Heart right ventricle (tissue), 16 donors: Measurements from ENCODE around the gene ADGRL3. TPM values are rescaled to one million over a fixed set of nuclear protein-coding genes. Genes with fewer than 3 reads are reported as not detected.

ENCODE experiments used
- ATAC-seq, 8 donors: fragments of 200-7000 bp; cut with Tn5 transposase; one replicate each; pipeline ENCODE4 v1.9.1; 2020; ENCODE audit warnings: mild to moderate bottlenecking in 8 of 8, moderate library complexity in 8 of 8, moderate number of reproducible peaks in 1 of 8
- DNase-seq, 2 donors: peaks; one replicate each; pipeline ENCODE4 v3.0.0-alpha.2; 2020
- H3K27ac ChIP-seq, 10 donors: fragments of 200-600 bp; sonication (generic) in 2 of 10; one replicate each; pipeline versions ENCODE4 v1.5.0 to v1.8.0; 2020 to 2022; ENCODE audit warnings: mild to moderate bottlenecking in 3 of 10
- H3K27me3 ChIP-seq, 7 donors: fragments of 200-600 bp; one replicate each; pipeline ENCODE4 v1.8.0; 2021 to 2022; ENCODE audit warnings: mild to moderate bottlenecking in 2 of 7
- H3K36me3 ChIP-seq, 9 donors: fragments of 200-600 bp; sonication (generic) in 1 of 9; one replicate each; pipeline versions ENCODE4 v1.5.0 to v1.8.0; 2020 to 2022; ENCODE audit warnings: mild to moderate bottlenecking in 2 of 9
- H3K4me1 ChIP-seq, 9 donors: fragments of 200-600 bp; sonication (generic) in 1 of 9; one replicate each; pipeline versions ENCODE4 v1.5.0 to v1.8.0; 2020 to 2022; ENCODE audit warnings: mild to moderate bottlenecking in 4 of 9
- H3K4me3 ChIP-seq, 10 donors: fragments of 200-600 bp; sonication (generic) in 2 of 10; one replicate each; pipeline versions ENCODE4 v1.5.0 to v1.8.0; 2020 to 2022; ENCODE audit warnings: mild to moderate bottlenecking in 7 of 10, moderate library complexity in 2 of 10
- H3K9me3 ChIP-seq, 11 donors: fragments of 200-600 bp in 10 of 11; sonication (generic) in 2 of 11; one replicate each; pipeline versions ENCODE4 v1.5.0 to v1.8.0; 2013 to 2022; ENCODE audit warnings: mild to moderate bottlenecking in 2 of 11, control low read depth in 1 of 11, moderate library complexity in 1 of 11
- WGBS, 2 donors: extraction: QIAGEN DNeasy Blood & Tissue Kit; methylation state at CpG; one replicate each; pipeline ENCODE4 v1.1.7; 2013; ENCODE audit warnings: inconsistent platforms in 1 of 2; 5-methylcytosine and 5-hydroxymethylcytosine counted together
- intact Hi-C, 10 donors: fragments of 100-400 bp; cut with DNase I; formaldehyde crosslinking; loops; one replicate each; pipeline versions ENCODE4 v1.11.1 to v1.14.2; 2022
- polyA plus RNA-seq, 2 donors: library from polyadenylated mRNA; stranded (reverse); fragments of 200-250 nt; gene quantifications; one replicate each; pipeline ENCODE4 v1.2.3, GENCODE V29; 2013
- total RNA-seq, 10 donors: library from RNA; stranded (reverse); fragmentation: NEBNext Ultra II Directional in 3 of 10; extraction: Animal tissue kit (Norgen Biotek cat#: 25700) in 3 of 10; gene quantifications; one replicate each; pipeline versions ENCODE4 v1.2.1 to v1.2.4, GENCODE V29; 2021 to 2023
- TF ChIP-seq, protein P1 (sequence below), 9 donors: fragments of 200-600 bp; sonication (generic) in 2 of 9; IDR thresholded peaks; one replicate each; pipeline versions ENCODE4 v1.5.0 to v1.8.0; 2021 to 2022; ENCODE audit warnings: antibody characterized with exemption in 9 of 9, mild to moderate bottlenecking in 5 of 9, moderate library complexity in 1 of 9
- donor health status: Arrhythmogenic right ventricular cardiomyopathy.
- donor health status: ischemic (EF 13 %, LVEDD 7.1; RV severe dilation, severe dysfunction).
- donor health status: healthy with polysubstance abuse.
- donor health status: DM: no; HTN: yes; CAD: no.
- donor health status: DM: no; HTN: no; CAD: no.
- donor health status: ischemic (EF 25% LVEDD 6.9; RV normal size, moderate dysfunction).
- donor health status: ischemic (EF 25% LVEDD 5.7; RV mildly dilated, moderate dysfunction).
- donor health status: healthy.
- donor health status: DM: yes; HTN: yes; CAD: no.
- donor health status: Ischemic cardiomyopathy.
- donor health status: ischemic (EF 35%, LVEDD 5.7; RV mildly dilated, moderate dysfunction).
- donor health status: nonischemic (EF 11% LVEDD 7.7; RV severe dilation, severe dysfunction).
- donor health status: DM: yes; HTN: yes; CAD: no.
- donor health status: PGD.
- donor health status: ischemic (EF 29% LVEDD 5.4; RV normal size, mild dysfunction).
- donor health status: nonischemic (EF 23%, LVEDD 6.1; RV moderate dilation, normal function).

Gene ADGRL3
- total and polyA plus RNA-seq, 12 donors, result 0.36 to 20.9 (median 4.6) TPM

DNA sequence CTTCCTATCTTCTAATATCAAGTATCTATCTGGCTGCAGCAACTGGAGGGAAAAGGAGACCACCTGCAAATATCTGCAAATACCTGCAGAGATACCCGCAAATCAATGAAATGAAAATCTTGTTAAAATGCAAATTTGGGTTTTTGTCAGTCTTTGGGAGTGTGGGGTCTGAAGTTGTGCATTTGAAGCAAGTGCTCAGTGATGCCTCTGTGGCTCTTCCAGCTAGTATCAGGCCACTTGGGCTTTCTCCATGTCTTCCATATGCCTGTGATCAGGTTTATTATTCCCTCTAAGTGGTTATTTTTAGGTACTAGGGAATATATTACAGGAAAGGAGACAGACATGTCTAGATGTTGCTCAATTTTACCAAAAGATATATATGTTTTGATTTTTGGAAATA is 880.3 kb downstream of the ADGRL3 start:
- DNase-seq (no peak), ATAC-seq (no peak)
- WGBS, 2 donors, result 45 to 59% methylated on average over 1 of the region's 1 CpG
- Histone ChIP-seq H3K27me3 (no peaks in the 10 kb centered on the region), H3K36me3 (no peaks in the 10 kb centered on the region), H3K4me3 (no peak overlapping the region), H3K4me1 (no peaks in the 10 kb centered on the region), H3K27ac (no peak overlapping the region), H3K9me3 (no peaks in the 10 kb centered on the region)
- TF ChIP-seq, protein P1, sequence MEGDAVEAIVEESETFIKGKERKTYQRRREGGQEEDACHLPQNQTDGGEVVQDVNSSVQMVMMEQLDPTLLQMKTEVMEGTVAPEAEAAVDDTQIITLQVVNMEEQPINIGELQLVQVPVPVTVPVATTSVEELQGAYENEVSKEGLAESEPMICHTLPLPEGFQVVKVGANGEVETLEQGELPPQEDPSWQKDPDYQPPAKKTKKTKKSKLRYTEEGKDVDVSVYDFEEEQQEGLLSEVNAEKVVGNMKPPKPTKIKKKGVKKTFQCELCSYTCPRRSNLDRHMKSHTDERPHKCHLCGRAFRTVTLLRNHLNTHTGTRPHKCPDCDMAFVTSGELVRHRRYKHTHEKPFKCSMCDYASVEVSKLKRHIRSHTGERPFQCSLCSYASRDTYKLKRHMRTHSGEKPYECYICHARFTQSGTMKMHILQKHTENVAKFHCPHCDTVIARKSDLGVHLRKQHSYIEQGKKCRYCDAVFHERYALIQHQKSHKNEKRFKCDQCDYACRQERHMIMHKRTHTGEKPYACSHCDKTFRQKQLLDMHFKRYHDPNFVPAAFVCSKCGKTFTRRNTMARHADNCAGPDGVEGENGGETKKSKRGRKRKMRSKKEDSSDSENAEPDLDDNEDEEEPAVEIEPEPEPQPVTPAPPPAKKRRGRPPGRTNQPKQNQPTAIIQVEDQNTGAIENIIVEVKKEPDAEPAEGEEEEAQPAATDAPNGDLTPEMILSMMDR (IDR thresholded peaks at IDR 0.05), result no peak
- intact Hi-C loops, result no loop called here

DNA sequence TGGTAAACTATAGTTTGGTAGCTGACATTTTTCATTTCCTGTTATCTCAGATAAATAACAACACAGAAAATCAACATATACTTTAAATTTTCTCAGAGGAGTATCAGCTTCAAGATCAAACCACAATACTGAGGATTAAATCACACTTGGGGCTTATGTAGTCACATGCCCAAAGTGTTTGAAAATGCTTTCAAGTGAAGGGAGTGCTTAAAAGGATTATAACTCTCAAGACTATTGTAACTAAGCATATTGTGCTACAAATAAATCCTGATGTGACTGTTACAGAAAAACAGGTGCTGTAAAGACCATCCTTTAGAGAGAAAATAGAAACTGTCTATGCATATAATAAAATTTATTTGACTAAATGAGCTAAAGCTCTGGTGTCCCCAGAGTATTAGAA is 887.6 kb downstream of the ADGRL3 start:
- H3K27ac ChIP-seq, result no peak overlapping the region
- DNase-seq (no peak), ATAC-seq (no peak)
- TF ChIP-seq, protein P1 (IDR thresholded peaks at IDR 0.05), result no peak
- H3K36me3 ChIP-seq, result no peaks in the 10 kb centered on the region
- H3K4me3 ChIP-seq, result no peak overlapping the region
- H3K4me1 ChIP-seq, result no peaks in the 10 kb centered on the region
- peaks cover 0 to 33% (median 0%) of the 10 kb centered on the region in 11 donors for H3K9me3 ChIP-seq
- intact Hi-C loops, result no loop called here
- H3K27me3 ChIP-seq, result no peaks in the 10 kb centered on the region

DNA sequence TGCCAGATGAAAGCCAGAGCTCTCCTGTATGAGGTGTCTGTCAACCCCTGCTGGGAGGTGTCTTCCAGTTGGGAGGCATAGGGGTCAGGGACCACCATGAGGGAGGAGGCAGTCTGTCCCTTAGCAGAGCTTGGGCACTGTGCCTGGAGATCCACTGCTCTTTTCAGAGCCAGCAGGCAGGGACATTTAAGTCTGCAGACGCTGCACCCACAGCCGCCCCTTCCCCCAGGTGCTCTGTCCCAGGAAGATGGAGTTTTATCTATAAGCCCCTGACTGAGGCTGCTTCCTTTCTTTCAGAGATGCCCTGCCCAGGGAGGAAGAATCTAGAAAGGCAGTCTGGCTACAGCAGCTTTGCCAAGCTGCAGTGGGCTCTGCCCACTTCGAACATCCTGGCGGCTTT is 893.6 kb downstream of the ADGRL3 start:
- intact Hi-C loops, result no loop called here
- WGBS, 2 donors, result 92% methylated on average over 4 of the region's 4 CpGs
- Histone ChIP-seq H3K4me3 (no peak overlapping the region), H3K4me1 (no peaks in the 10 kb centered on the region), H3K9me3 (peaks cover 0 to 50% (median 0%) of the 10 kb centered on the region in 11 donors), H3K27ac (no peak overlapping the region), H3K27me3 (no peaks in the 10 kb centered on the region), H3K36me3 (no peaks in the 10 kb centered on the region)
- ATAC-seq, result no peak
- no peak for DNase-seq
- TF ChIP-seq, protein P1 (IDR thresholded peaks at IDR 0.05), result no peak

DNA sequence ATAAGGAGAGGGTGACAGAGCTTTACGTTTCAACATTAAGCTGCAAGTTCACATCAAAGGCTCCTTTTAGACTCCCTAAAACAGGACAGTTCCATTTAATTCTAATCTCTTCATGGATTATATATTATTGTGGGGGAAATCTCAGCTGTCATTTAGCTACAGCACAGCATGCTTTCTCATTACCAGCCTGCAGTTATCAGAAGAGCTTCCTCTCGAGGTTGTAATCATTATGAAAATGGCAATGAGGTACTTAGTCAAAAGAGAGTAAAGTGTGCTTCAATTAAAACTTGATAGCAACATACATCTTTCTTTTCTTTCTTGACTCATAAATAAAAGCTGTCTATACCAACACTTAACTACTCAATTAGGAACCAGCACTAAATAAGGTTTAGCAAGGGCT is 896.8 kb downstream of the ADGRL3 start:
- whole genome bisulfite sequencing, 2 donors, result 44% methylated on average over 2 of the region's 2 CpGs
- ATAC-seq (no peak), DNase-seq (no peak)
- H3K4me1 ChIP-seq, result no peaks in the 10 kb centered on the region
- H3K9me3 ChIP-seq, result peaks cover 0 to 45% (median 0%) of the 10 kb centered on the region in 11 donors
- H3K27ac ChIP-seq, result no peak overlapping the region
- H3K27me3 ChIP-seq, result no peaks in the 10 kb centered on the region
- TF ChIP-seq, protein P1 (IDR thresholded peaks at IDR 0.05), result no peak
- intact Hi-C loops, result no loop called here
- no peaks in the 10 kb centered on the region for H3K36me3 ChIP-seq
- H3K4me3 ChIP-seq, result no peak overlapping the region

DNA sequence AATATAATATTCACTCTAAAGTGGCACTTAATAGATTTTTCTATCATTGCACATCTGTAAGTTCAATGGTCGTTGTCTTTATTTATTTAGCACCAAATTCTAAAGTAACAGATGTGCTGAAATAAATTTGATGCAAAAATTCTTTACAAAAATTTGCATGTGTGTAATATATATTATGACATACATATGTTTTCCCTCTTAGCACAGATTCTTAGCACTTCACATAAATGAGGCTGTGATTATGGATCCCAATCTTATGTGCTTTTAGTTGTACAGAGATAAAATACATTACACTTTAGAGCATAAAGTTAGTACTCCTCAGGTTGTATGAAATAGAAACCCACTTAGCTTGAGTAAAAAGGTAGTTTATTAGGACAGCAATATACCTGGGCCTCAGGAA is 915.1 kb downstream of the ADGRL3 start:
- WGBS, 2 donors, result 85 to 89% methylated on average over 1 of the region's 1 CpG
- no peaks in the 10 kb centered on the region for H3K4me1 ChIP-seq

More for the DNA sequence above, 915.1 kb downstream of the ADGRL3 start:
- Histone ChIP-seq H3K4me3 (no peak overlapping the region), H3K27ac (no peak overlapping the region), H3K9me3 (no peaks in the 10 kb centered on the region), H3K36me3 (no peaks in the 10 kb centered on the region), H3K27me3 (no peaks in the 10 kb centered on the region)
- TF ChIP-seq, protein P1 (IDR thresholded peaks at IDR 0.05), result no peak
- intact Hi-C loops, result no loop called here
- DNase-seq, result no peak
- no peak for ATAC-seq
